ENCODE data around the gene RERE. TPM values are rescaled to one million over a fixed set of nuclear protein-coding genes. Genes with fewer than 3 reads are reported as not detected.

RERE gene
- total RNA-seq, 1 experiment from 2014 or later = 217 TPM

- CTCF ChIA-PET = no interaction called here
Observed at GRCh38 chr1:8361198-8361849, 456.1 kb downstream of the RERE start.

GRCh38 chr1:8360493-8361197 lies 456.8 kb downstream of the RERE start:
- in situ Hi-C loops (cut with HindIII; ENCODE audit: low pct_unique_long_range_greater_than_20kb, low sequenced_read_pairs) = no loop called here
- Histone ChIP-seq H3K27me3 (ENCODE audit: control insufficient read depth, insufficient read depth, low read length) (no peaks in the 10 kb centered on the region), H3K36me3 (ENCODE audit: control insufficient read depth, insufficient read depth, low read length) (peaks cover 29% of the 10 kb centered on the region), H3K9me3 (ENCODE audit: control insufficient read depth, insufficient read depth, low read depth, low read length) (no peaks in the 10 kb centered on the region), H3K4me3 (ENCODE audit: low read depth in 2 of 2, low read length in 2 of 2) (no peak overlapping the region), H3K27ac (ENCODE audit: low read length) (no peak overlapping the region), H3K4me1 (ENCODE audit: control insufficient read depth, insufficient read depth, low read length) (peaks cover 6% of the 10 kb centered on the region)
- no TSS peak for BruUV-seq (replicated peaks)
- ChIA-PET POLR2A (no interaction called here), CTCF (no interaction called here)
- DNase-seq (ENCODE audit: low read depth, low spot score) (no peak), ATAC-seq (no peak)
- intact Hi-C loops (cut with micrococcal nuclease; ENCODE audit: unreplicated experiment) = no loop called here
- TF ChIP-seq SIN3A (IDR thresholded peaks at IDR 0.05; ENCODE audit: borderline replicate concordance, insufficient read depth, low read depth, low read length) = no peak
- no peak for TF ChIP-seq TCF7L2 (IDR thresholded peaks at IDR 0.05; ENCODE audit: low read depth, low read length)
- no peak for TF ChIP-seq CTCF (IDR thresholded peaks at IDR 0.05)
- no peak for TF ChIP-seq REST (IDR thresholded peaks at IDR 0.05; ENCODE audit: insufficient read depth in 1 of 2, low read depth in 2 of 2, low read length in 1 of 2)

More at GRCh38 chr1:8361198-8361849, 456.1 kb downstream of the RERE start:
- POLR2A ChIA-PET = no interaction called here
- Histone ChIP-seq H3K27ac (ENCODE audit: low read length) (0 out of 2 replicates have a peak overlapping the region, but pooled peaks have one; percentile 29), H3K4me1 (ENCODE audit: control insufficient read depth, insufficient read depth, low read length) (peaks cover 6% of the 10 kb centered on the region), H3K36me3 (ENCODE audit: control insufficient read depth, insufficient read depth, low read length) (peaks cover 30% of the 10 kb centered on the region), H3K27me3 (ENCODE audit: control insufficient read depth, insufficient read depth, low read length) (no peaks in the 10 kb centered on the region), H3K9me3 (ENCODE audit: control insufficient read depth, insufficient read depth, low read depth, low read length) (no peaks in the 10 kb centered on the region), H3K4me3 (ENCODE audit: low read depth in 2 of 2, low read length in 2 of 2) (no peak overlapping the region)
- no peak for ATAC-seq
- TSS peak; percentile 68 for BruUV-seq (replicated peaks)
- no peak for DNase-seq (ENCODE audit: low read depth, low spot score)
- TF ChIP-seq TCF7L2 (IDR thresholded peaks at IDR 0.05; ENCODE audit: low read depth, low read length) = no peak
- TF ChIP-seq CTCF (IDR thresholded peaks at IDR 0.05) = no peak
- no peak for TF ChIP-seq POLR2AphosphoS5 (IDR thresholded peaks at IDR 0.05; ENCODE audit: low read depth, low read length)
- no peak for TF ChIP-seq SIN3A (IDR thresholded peaks at IDR 0.05; ENCODE audit: borderline replicate concordance, insufficient read depth, low read depth, low read length)
- no peak for TF ChIP-seq REST (IDR thresholded peaks at IDR 0.05; ENCODE audit: insufficient read depth in 1 of 2, low read depth in 2 of 2, low read length in 1 of 2)
- in situ Hi-C loops (cut with HindIII; ENCODE audit: low pct_unique_long_range_greater_than_20kb, low sequenced_read_pairs) (no loop called here), intact Hi-C loops (cut with micrococcal nuclease; ENCODE audit: unreplicated experiment) (no loop called here)

Data from Panc1 (cell line).